HFFc6 (cell line): ENCODE measurements around the gene GRB10. TPM values are rescaled to one million over a fixed set of nuclear protein-coding genes. Genes with fewer than 3 reads are reported as not detected.

ENCODE experiments used
- DNase-seq: peaks from one replicate; pipeline ENCODE4 v3.0.0-alpha.2; 2018
- H3K27ac Mint-ChIP-seq: 2 replicates; pipeline ENCODE4 v1.8.0; 2020; ENCODE audit warnings: mild to moderate bottlenecking, mixed read lengths
- H3K27me3 Mint-ChIP-seq: 2 replicates; pipeline ENCODE4 v1.8.0; 2021; ENCODE audit warnings: mild to moderate bottlenecking, moderate library complexity, mixed read lengths; ENCODE audit not compliant: insufficient read depth
- H3K36me3 Mint-ChIP-seq: 2 replicates; pipeline ENCODE4 v1.8.0; 2021; ENCODE audit warnings: low read depth, mixed read lengths
- H3K4me1 Mint-ChIP-seq: 2 replicates; pipeline ENCODE4 v1.8.0; 2020; ENCODE audit warnings: low read depth, mixed read lengths
- H3K4me3 Mint-ChIP-seq: 2 replicates; pipeline ENCODE4 v1.8.0; 2020; ENCODE audit warnings: mild to moderate bottlenecking, moderate library complexity, mixed read lengths
- H3K9me3 Mint-ChIP-seq: 2 replicates; pipeline ENCODE4 v1.8.0; 2020; ENCODE audit warnings: mild to moderate bottlenecking, mixed read lengths
- CTCF ChIP-seq: fragments of 200-600 bp; sonication (generic); IDR thresholded peaks from 2 replicates; pipeline ENCODE4 v1.5.0; 2021; ENCODE audit warnings: antibody characterized with exemption, mild to moderate bottlenecking
- total RNA-seq, 6 experiments: library from RNA; stranded (reverse); fragmentation: NEBNext Ultra II Directional; extraction: Animal tissue kit (Norgen Biotek cat#: 25700); gene quantifications; 2 replicates in 1 of 6; 3 replicates in 5 of 6; pipeline ENCODE4 v1.2.3, GENCODE V29; 2021

GRB10 gene
- total RNA-seq, 6 experiments from 2014 or later, result 13.6 to 17.8 (median 14.8) TPM

- Mint-ChIP-seq H3K27me3 (no peaks in the 10 kb centered on the region; the same call in 1 of the 2 replicates), H3K4me3 (no peak overlapping the region), H3K9me3 (no peaks in the 10 kb centered on the region), H3K27ac (no peak overlapping the region), H3K4me1 (peaks cover 12% of the 10 kb centered on the region), H3K36me3 (peaks cover 9% of the 10 kb centered on the region)
- DNase-seq, result no peak
- TF ChIP-seq CTCF, result no peak
Measured at GRCh38 chr7:50605059-50605458, 177.6 kb downstream of the GRB10 start.

- H3K27ac Mint-ChIP-seq, result no peak overlapping the region
- peaks cover 9% of the 10 kb centered on the region for H3K36me3 Mint-ChIP-seq
- no peaks in the 10 kb centered on the region; the same call in 1 of the 2 replicates for H3K27me3 Mint-ChIP-seq
- H3K4me3 Mint-ChIP-seq, result no peak overlapping the region
- no peaks in the 10 kb centered on the region for H3K9me3 Mint-ChIP-seq
- TF ChIP-seq CTCF, result no peak
- DNase-seq, result no peak
- peaks cover 10% of the 10 kb centered on the region for H3K4me1 Mint-ChIP-seq
Measured at GRCh38 chr7:50603287-50603686, 179.4 kb downstream of the GRB10 start.

DNA sequence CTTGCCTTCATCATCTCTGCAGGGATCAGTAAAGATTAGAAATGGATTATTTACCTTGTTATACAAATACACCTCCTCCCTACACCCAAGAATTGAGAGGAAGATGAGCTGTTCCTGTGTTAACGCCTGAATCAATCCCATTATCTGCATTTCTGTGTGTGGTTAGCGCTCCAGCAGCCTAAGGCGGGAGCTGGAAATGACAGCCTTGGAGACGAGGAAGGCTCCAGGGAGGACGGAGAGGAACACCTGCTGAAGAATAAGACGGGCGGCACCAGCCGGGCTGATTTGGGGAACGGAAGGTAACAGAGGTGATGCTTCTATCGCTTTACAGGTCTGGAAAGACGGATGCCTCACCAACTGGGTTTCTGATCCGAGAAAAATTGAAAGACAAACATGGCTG is 183.3 kb downstream of the GRB10 start:
- no peak overlapping the region for H3K27ac Mint-ChIP-seq
- DNase-seq, result no peak
- no peaks in the 10 kb centered on the region; the same call in 1 of the 2 replicates for H3K27me3 Mint-ChIP-seq
- 0 out of 2 replicates have a peak, but pooled peaks cover 6% of the 10 kb centered on the region for H3K36me3 Mint-ChIP-seq
- H3K4me1 Mint-ChIP-seq, result no peaks in the 10 kb centered on the region
- H3K9me3 Mint-ChIP-seq, result no peaks in the 10 kb centered on the region
- H3K4me3 Mint-ChIP-seq, result no peak overlapping the region
- TF ChIP-seq CTCF, result no peak

DNA sequence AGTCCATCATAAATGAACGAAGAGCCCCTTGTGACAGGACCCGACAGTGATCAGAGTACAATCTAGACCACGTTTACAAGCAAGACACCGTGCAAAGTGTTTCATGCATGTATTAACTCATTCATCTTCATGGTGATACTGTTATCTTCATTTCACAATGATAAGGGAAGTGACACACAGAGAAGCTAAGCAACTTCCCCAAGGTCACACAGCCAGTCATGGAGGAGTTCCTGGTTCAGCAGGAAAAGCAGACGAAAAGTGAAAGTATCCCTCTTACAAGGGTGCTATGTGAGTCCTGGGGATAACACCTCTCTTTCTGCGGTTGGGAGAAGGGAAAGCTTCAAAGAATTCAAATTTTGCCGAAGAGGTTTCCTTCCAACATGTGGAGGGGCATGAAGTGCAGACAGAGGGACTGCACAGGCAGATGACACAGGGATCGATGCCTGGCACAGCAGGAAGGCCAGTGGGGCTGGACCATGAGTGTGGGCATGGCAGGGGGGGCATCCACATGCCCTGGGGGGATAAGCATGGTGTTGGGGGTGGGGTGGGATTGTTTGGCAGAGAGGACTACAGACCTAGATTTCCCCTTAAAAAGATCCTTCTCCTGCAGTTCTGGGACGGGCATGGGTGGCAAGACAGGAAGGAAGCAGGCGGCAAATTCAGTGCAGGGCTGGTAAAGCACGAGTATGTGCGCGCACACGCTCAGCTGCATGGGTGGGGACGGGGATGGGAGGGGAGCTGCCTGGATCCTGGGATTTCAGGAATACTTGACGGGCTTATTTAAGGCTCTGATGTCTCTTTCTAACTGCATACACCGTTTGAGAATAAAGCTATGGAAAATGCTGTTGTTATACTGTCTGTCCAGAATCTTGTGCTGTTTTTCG is 184.0 kb downstream of the GRB10 start:
- H3K27ac Mint-ChIP-seq, result no peak overlapping the region
- DNase-seq, result no peak
- no peaks in the 10 kb centered on the region for H3K9me3 Mint-ChIP-seq
- no peak overlapping the region for H3K4me3 Mint-ChIP-seq
- no peaks in the 10 kb centered on the region; the same call in 1 of the 2 replicates for H3K27me3 Mint-ChIP-seq
- no peak for TF ChIP-seq CTCF
- 0 out of 2 replicates have a peak, but pooled peaks cover 6% of the 10 kb centered on the region for H3K36me3 Mint-ChIP-seq
- no peaks in the 10 kb centered on the region for H3K4me1 Mint-ChIP-seq

- H3K36me3 Mint-ChIP-seq, result peaks cover 17% of the 10 kb centered on the region
- no peaks in the 10 kb centered on the region for H3K9me3 Mint-ChIP-seq
- TF ChIP-seq CTCF, result no peak
- H3K27ac Mint-ChIP-seq, result no peak overlapping the region
- no peaks in the 10 kb centered on the region for H3K4me1 Mint-ChIP-seq
- no peak for DNase-seq
- H3K27me3 Mint-ChIP-seq, result no peaks in the 10 kb centered on the region; the same call in 1 of the 2 replicates
- H3K4me3 Mint-ChIP-seq, result no peak overlapping the region
Measured at GRCh38 chr7:50596484-50596883, 186.2 kb downstream of the GRB10 start.
